Hematopoietic multipotent progenitor cell treated with erythropoietin and hydrocortisone succinate and interleukin-3 and kit ligand, for 8 days (in vitro differentiated cells): ENCODE results near the gene DSCAML1.

ENCODE experiments used
- DNase-seq: peaks from one replicate; pipeline ENCODE4 v3.0.0-alpha.2; 2015

The DSCAML1 gene

DNA sequence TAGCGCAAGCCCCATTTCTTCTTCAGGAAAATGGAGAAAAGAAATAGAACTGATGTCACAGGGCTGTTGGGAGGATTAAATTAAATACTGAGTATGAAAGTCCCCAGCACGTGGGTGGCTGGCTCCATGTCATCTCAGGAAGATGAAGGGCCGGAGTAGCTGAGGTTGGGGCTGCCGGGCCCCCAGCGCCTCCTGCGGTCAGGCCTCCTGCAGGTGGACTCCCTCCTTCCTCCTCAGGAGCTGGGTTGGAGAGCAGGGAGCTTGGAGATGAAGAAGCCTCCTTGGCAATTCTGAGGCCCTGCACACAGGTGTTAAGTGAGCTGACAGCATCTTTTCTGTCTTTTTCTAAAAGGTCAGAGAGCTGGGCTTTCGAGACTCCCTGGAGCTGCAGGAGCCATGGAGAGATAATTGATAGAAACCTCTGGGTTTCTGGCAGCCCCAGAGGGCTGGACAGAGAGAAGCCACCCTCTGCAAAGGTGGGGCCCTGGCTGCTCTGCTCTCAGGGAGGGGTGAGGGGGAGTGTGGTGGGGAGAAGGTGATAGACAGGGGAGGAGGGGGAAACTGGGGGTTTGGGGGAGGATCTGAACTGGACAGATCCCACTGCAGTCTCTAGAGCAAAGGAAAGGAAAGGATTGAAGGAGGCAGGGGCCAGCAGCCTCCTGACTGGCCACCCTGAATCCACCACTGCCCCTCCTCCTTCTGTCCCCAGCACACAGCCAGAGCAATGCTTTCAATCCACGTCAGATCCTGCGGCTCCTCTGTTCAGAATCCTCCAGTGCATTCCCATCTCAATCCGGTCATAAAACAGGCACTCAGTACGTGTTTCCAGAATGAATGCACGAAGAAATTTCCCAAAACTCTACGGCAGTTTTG lies 258.5 kb downstream of the DSCAML1 start:
- DNase-seq, result no peak

DNA sequence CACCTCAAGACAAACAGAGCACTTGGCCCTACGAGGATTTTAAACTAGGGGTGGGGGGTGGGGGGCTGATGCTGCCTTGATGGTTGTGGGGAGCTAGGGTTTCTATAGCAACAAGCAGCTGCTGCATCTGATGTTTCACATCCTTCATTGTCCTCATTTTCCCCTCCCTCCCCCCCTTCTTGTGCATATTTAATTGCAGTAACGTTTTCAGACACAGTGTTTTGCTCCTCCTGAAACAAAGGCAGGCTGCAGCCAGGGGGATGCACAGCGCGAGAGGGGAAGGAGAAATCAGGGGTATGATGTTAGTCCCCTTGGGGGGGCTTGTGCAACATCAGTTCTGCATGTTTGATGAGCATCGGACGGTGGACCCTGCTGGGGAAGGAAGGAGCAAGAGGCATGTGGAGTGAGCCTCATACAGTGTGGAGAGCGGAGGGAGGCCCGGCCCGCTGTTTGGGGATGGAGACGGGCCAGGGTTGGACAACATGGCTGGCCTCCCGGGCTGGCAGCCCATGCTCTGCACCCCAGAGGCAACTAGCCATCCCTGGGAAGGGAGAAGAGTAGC lies 261.1 kb downstream of the DSCAML1 start:
- DNase-seq, result no peak

DNA sequence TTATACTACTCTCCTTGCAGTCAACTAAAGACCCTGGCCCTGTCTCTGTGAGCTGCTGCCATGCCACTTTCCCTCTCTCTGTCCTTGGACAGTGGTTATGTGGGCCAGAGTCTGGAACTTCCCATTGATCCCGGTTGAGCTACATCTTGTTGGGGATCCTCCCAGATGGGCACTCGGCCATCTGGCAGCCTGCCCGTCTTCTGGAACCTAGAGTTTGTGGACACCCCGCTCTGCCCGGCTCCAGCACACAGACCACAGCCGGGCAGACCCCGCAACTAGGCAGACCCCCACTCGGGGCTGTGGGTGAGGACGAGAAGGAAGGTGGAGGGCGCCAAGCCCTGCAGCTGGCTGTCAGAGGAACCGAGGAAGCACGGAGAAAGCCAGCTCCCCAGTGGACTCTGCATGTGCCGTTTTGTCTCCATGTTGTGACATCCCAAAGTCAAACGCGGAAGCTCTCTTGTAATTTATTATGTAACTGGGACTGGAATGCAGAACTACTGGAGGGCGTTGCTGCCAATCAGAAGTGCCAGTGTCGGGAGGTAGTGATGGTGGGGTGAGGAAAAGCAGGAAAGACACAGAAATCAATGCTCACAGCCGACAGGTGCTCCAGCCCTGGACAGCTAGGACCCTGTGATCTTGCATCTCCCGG lies 261.7 kb downstream of the DSCAML1 start:
- no peak for DNase-seq

DNA sequence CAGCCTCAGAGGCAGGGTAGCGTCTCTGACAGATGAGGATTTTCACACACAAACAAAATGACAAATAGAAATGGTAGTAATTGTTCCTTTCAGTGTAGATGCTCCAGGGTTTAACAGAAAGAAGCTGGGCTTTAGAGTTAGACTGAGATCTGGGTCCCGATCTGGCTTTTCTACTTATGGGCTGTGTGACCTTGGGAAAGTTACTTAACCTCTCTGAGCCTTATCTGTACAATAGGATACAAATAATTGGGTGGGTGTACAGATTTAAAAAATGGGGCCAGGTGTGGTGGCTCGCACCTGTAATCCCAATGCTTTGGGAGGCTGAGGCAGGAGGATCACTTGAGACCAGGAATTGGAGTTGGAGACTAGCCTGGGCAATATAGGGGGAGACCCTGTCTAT lies 264.4 kb downstream of the DSCAML1 start:
- no peak for DNase-seq

DNA sequence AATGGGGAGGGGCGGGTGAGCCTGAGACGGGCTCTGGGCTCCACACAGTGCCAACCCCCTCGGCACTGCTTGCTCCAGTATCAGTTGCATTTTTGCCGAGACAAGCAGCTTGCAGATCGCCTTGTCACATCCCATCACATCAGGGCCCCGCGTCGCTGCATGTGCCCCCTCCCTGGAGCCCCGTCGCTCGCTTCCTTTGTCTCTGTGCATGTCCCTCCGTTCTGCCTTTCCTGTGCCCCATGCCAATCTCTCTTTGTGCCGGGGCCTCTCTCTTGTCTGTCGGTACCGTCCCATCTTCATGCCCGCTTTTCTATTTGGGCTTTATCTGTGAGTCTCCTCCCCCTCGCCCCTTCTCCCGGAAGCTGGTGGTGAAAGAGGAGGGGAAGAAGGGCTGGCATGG lies 267.2 kb downstream of the DSCAML1 start:
- no peak for DNase-seq

DNA sequence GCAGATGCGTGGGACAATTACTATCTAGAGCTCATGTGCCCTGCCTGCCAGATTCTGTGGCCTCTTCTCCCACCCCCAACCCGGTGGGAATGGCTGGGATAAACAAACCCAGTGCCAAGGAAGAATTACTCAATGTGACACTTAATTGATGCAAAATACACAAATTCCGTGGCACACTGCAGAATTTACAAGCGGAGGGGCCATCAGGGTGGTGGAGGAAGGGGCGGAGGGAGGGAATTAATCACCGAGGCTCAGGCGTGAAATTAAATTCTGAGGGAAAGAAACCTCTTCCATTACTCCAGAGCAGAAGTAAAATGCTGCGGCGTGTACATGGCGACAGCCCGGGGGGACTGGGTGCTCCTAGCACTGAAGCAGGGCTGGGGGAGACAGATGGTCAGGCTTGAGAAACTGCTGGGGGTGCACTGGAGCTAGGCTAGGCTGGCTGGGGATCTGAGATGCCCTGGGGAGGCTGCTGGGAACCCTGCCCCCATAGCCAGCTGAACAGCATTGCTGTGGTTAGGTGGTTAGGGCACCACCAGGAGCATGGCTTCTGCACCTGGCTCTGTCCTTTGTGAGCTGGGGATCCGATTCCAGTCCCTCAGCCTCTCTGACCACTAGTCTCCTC lies 268.8 kb downstream of the DSCAML1 start:
- DNase-seq, result no peak

DNA sequence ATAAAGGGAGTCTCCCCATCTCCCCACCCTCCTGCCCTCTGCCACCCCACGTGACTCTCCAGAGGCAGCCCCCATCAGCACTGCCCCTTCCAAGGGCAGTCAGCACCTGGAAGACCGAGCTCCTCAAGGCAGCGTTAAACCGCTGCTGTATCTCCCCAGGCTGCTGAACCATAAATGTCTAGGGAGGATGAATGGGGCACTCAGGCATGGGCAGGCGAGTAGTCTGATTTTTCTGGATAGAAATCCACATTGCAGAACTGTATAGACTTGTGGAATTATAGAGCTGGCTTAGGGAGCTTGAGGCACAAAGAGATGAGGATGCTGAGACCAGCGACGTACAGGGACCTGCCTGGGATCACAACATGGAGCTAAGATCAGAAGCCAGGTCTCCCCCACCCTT lies 269.7 kb downstream of the DSCAML1 start:
- no peak for DNase-seq

DNA sequence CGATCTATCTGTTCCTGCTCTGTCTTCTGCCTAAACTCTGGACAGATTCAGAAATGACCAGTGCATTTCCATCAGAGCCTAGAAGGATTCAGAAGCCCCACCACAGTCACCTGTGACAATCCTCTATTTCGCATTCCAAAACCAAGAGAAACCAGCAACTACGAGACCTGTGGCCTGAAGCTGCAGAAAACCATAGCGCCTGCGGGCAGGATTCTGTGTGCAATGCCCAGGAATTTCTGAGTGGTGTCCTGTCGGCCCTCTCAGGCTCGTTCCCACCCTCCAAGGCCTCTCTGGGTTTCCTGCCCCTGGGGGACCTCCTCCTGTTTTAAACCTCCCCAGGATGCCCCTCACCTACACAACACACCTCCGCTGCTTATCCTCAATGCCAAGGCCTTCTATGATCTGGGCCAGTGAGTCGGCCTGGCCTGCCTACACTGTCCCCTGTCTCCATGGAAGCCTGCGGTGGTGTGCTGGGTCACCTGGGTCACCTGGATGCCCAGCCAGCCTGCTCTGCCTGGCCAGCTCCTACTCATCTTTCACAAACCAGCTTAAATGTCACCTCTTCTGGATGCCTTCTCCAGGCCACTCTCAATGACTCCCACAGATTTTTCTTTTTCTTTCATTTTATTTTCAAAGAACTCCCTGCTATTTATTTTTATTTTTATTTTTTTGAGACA lies 271.0 kb downstream of the DSCAML1 start:
- DNase-seq, result no peak

DNA sequence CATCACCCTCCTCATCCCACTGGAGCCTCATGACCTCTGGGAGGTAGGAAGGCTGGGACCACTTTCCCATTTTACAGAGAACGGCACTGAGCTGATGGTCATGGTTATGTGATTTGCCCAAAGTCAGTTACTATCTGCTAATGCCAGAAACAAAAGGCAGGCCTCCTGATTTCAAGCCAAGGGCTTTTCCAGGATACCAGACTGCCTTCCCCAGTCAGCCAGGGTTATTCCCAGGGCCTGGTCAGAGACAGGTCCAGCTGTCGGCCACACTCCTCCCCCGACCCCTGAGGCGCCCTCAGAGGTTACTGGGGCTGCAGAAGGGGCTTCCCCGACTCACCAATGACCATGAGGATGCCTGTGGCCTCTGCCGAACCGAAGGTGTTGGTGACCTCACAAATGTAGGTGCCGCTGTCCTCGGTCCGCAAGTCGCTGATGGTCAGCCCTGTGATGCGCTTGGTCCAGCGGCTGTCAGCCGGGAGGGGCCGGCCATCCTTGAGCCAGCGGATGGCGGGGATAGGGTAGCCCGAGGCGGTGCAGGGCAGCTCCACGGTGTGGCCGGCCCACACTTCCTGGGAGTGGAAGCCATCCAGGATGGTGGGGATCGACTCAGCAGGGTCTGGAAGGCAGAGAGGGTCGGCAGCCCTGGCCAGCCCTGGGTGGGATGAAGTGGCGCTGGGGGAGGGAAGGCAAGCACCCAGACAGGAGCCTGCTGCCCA lies 272.4 kb downstream of the DSCAML1 start:
- DNase-seq, result no peak

DNA sequence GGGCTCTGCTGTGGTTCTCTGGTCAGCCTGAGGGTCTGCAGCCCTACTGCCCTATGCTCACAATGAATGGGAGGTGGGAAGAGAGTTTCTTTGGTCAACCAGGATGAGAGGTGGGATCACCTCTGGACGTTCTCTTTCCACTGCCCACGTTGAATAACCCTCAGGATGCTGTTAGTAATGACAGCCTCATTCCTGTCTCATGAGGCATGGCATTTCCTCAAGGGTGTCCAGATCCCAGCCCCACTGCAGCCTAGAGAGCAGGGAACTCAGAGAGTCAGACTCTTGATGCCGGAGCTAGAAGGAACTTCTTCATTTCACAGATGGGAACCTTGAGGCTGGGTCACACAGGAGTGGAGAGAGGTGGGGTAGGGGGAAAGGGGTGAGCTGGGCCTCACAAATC lies 273.3 kb downstream of the DSCAML1 start:
- no peak for DNase-seq

DNA sequence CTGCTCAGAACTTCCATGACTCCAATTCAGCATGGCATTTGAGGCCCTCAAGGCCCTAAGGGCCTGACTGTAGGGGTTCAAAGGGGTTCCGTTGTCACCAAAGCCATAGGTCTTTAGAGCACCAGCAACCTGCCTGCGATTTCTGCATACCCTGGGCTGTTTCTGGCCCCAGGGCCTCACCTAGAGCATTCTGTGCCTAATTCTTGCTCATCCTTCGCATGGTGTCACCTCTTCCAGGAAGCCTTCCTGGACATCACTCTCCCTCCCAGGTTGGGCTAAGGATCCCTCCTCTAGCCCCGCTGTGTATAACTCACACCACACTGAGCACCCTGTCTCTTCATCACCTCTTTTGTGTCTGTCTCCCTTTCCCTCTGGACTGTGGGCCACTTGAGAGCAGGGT lies 275.0 kb downstream of the DSCAML1 start:
- no peak for DNase-seq

DNA sequence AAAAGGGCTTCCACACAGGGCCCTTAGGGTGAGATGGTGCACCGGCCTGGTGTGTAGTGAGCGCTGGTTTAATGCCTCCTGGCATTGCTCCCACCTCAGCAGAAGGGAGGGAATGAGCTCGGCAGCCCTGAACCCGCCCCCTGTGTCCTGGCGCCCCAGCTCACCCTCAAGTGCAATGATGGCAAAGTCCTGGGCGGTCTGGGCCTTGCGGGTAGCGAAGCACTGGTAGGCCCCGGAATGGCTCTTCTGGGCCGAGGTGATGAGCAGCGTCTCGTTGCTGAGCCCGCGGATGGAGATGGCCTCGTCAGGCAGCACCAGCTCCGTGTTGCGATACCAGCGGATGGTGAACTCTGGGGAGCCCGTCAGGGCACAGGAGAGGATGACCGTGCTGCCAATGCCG lies 276.1 kb downstream of the DSCAML1 start:
- no peak for DNase-seq

DNA sequence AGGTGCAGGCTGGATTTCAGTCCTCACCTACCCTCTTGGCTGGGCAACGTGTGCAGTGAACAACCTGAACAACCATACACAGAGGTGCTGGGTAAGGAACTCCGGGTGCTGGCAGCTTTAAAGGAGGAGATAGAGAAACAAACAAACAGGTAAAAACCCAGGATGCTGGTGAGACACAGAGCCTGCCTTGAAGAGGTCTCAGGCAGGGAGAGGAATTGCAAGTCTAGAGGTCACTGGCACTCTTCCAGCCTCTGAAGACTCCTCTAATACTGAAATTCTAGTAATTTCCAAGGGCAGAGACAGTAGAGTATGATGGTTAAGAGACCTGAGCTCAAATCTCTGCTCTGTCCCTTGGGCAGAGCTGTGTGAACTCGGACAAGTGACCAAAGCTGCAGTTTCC lies 276.8 kb downstream of the DSCAML1 start:
- DNase-seq, result no peak

DNA sequence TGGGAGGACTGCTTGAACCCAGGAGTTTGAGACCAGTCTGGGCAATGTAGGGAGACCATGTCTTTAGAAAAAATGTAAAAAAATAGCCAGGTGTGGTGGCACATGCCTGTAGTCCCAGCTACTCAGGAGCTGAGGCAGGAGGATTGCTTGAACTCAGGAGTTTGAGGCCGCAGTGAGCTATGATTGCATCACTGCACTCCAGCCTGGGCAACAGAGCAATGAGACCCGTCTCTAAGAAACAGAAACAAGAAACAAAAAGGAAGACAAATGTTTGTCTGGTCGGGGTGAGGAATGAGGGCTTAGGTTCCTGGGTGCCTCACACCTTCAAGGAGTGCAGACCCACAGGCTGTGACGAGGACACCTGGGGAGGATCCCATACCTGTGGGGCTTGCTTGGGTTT lies 277.4 kb downstream of the DSCAML1 start:
- no peak for DNase-seq

DNA sequence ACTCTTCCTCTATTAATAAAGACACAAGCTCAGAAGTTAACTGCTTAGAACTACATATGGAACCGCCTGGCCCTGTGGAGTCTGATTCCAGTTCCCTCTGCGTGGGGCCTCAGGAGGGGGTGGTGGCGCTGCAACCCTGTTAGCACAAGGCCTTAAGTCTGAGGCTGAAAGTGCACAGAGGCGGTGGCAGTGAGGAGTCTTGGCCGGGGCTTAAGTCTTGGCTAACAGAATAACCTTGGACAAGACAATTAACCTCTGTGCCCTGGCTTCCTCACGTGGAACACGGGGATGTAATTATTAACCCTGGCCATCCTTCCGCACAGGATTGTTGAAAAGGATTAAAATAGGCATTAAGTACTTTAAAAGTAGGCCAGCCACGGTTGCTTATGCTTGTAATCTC lies 277.8 kb downstream of the DSCAML1 start:
- DNase-seq, result no peak

DNA sequence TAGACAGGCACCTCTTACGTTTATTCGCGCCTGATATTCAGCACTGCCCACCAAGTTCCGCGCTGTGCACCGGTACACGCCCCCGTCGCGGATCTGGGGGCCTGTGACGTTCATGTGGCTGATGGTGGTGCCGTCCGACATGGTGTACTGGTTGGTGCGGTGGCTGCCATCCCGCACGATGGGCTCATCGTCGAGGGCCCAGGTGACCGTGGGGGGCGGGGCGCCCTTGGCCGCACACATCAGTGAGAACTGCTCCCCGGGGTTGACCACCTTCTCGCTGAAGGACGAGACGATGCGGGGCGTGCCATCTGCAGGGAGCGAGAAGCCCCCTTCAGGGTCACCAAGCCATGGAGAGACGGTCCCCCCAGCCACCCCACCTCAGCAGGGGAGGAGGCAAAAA lies 278.6 kb downstream of the DSCAML1 start:
- no peak for DNase-seq

DNA sequence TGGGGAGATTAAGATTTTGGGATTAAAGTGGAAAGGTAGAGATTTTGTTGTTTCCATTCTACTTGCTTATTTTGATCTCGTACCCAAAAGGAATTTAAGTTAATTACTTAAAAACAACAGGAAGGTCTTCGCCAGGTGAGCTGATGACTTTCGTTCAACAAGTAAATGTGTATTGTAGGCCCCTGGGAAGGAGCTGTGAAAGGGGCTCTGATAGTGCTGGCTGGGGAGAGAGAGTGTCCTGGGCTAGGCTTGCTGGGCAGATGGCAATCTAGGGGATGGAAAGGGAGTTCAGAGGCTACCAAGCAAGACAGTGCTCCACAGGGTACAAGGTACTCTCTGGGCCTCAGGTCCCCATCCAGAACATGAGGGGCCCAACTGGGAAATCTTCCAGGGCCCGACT lies 279.9 kb downstream of the DSCAML1 start:
- no peak for DNase-seq

DNA sequence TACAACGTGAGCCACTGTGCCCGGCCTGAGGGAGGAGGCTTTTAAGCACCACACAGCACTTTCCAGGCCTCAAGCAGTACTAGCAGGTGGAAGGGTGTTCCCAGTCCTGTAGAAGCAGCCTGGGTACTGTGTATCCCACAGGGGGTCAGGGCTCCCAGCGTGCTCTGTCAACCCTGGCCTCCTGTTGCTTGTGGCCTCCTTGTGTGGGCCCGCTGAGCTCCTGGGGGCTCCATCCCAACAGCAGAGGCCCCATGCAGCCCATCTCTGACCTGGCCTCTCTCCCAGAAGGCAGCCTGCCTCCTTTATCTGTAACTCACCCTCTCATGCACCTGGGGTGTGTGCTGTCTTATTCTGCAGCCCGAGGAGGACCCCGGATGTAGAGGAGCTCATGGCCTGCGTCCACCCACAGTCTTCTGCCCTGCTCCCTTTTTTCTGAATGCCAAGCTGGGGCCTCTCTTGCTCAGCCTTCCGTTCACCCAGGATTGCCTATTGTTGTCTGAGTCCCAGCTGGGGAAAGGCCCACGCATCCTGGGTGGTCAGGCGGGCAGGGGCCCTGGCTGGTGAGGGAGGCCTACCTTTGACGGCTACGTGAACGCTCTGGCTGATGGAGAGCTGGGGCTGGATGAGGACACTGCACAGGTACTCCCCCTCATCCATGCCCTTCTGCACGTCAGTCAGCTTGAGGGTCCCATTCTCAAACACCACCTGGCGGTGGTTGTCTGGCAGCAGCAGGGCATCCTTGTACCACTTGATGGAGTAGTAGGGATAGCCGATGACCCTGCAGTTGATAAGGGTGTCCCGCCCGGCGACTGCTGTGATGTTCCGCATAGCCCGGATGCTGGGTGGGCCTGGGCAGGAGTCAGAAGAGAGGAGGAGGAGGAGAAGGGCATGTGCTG lies 280.9 kb downstream of the DSCAML1 start:
- no peak for DNase-seq

DNA sequence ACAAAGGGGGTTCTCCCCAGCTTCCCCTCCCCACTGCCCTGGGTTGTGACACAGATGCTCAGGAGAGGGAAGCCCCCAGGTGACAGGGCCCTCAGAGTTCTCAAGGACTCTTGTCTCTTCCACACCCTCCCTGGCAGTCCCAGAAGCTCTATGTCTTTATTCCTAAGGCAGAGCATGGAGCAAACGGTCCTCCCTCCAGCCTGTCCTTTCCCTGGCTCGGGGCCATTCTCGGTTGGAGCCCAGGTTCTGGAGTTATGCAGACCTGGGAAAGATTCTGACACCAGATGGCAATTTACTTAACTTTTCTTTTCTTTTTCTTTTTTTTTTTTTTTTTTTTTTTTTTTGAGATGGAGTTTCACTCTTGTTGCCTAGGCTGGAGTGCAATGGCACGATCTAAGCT lies 282.8 kb downstream of the DSCAML1 start:
- DNase-seq, result no peak

DNA sequence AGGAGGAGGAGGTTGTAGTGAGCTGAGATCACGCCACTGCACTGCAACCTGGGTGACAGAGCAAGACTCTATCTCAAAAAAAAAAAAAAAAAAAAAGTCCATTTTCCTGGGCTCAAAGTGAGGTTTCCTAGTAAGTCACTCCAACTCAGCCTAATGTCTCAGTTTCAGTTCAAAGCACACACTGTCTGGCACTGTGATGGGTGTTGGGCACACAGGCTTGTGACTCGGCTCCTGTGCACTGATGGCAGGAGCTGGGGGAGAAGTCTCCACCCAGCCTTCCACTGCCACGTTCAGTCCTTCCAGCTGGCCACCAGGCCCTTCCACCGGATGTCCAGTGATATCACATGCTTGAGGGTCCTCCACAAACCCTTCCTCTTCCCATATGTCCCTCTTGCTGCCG lies 283.4 kb downstream of the DSCAML1 start:
- no peak for DNase-seq

DNA sequence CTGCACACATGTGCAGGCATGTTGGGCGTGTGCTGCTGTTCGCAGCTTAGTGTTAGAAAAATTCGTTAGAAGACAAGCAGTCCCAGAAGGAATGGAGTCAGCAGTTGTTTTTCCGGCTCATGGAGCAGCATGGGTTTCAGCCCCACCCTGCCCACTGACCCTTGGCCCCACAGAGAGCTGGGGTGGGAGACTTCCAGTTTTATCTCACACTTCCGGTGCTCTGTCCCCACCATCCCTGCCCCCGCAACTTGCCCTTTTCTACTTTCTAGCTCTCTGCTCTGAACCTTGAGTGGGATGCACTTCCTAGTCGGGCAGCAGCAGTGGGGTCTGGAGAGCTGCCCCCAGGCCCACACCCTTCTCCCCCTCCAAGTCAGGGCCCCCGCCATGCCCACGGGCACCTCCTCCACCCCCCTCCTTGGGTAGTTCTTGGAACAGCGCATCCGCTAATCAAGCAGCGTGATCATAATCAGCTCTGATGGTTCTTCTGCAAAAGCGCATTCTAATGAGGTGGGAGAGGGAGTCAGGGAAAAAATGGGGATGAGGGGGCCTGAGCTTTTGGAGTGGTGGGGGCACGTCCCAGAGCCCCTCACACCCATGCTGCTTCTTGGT lies 285.0 kb downstream of the DSCAML1 start:
- DNase-seq, result no peak
